ENCODE measurements around the gene LHFPL2. TPM values are rescaled to one million over a fixed set of nuclear protein-coding genes. Genes with fewer than 3 reads are reported as not detected.
A peak's percentile ranks its signal among the peaks of the same experiment; 100 is the strongest.

Gene LHFPL2
- polyA plus RNA-seq, 3 donors = 3.7 to 11.6 (median 7.3) TPM

DNA sequence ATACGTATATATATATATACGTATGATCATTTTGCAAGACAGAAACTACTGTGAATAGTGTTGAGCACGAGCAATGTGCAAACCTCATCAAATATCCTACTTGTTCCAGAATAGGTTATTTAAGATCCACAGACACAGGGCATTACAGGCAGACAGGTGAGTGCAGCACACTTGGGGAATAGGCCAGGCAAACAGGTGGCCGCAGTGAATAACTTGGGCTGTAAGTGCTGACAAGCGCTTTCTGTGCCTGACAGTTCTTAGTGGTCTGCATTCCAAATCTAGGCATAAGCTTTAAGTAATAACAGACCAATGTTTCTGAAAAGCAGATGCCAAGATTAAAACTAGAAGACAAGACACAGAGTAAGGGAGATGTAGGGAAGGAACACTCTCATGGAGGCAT, 77.9 kb downstream of the LHFPL2 start:
- intact Hi-C loops (cut with micrococcal nuclease) = no loop called here

GRCh38 chr5:78569441-78569840, 79.1 kb downstream of the LHFPL2 start:
- no peak for TF ChIP-seq CTCF (IDR thresholded peaks at IDR 0.05)
- no peak overlapping the region for H3K27ac Mint-ChIP-seq
- intact Hi-C loops (cut with micrococcal nuclease) = no loop called here

More for the DNA sequence above, 77.9 kb downstream of the LHFPL2 start:
- Histone ChIP-seq H3K27me3 (ENCODE audit: control insufficient read depth in 2 of 2, insufficient read depth in 2 of 2, low read length in 2 of 2) (no peaks in the 10 kb centered on the region), H3K4me2 (replicated peaks; ENCODE audit: extremely low read depth, low read length, poor library complexity, severe bottlenecking) (no peak overlapping the region), H3K9ac (ENCODE audit: insufficient read depth, low read length, poor library complexity, severe bottlenecking) (no peak overlapping the region), H2AFZ (ENCODE audit: insufficient read depth, low read depth, low read length, poor library complexity, severe bottlenecking) (no peak overlapping the region), H3K4me3 (replicated peaks in 1 of 3; ENCODE audit: low read depth in 2 of 3, low read length in 3 of 3) (no peak overlapping the region), H3K79me2 (ENCODE audit: insufficient read depth, low read length) (no peaks in the 10 kb centered on the region), H4K20me1 (ENCODE audit: insufficient read depth, low read length) (no peaks in the 10 kb centered on the region), H3K36me3 (replicated peaks in 1 of 2; ENCODE audit: control insufficient read depth in 1 of 2, insufficient read depth in 2 of 2, low read length in 2 of 2) (no peaks in the 10 kb centered on the region), H3K9me3 (replicated peaks in 1 of 2; ENCODE audit: control insufficient read depth in 1 of 2, insufficient read depth in 1 of 2, low read length in 2 of 2) (no peaks in the 10 kb centered on the region), H3K4me1 (ENCODE audit: control insufficient read depth in 1 of 2, insufficient read depth in 2 of 2, low read length in 2 of 2) (peaks cover 18 to 20% of the 10 kb centered on the region in 2 donors), H3K27ac (ENCODE audit: low read depth in 1 of 2, low read length in 2 of 2) (no peak overlapping the region)
- TF ChIP-seq CTCF (IDR thresholded peaks at IDR 0.05) = no peak
- peaks cover 0 to 2% (median 0%) of the 10 kb centered on the region in 3 donors for H3K27me3 Mint-ChIP-seq (ENCODE audit: low read depth in 3 of 3)
- DNase-seq = no peak
- 100% methylated on average over 3 of the region's 5 CpGs for WGBS (ENCODE audit: insufficient coverage)
- no peak overlapping the region for H3K27ac Mint-ChIP-seq
- H3K4me3 Mint-ChIP-seq = no peak overlapping the region
- no peaks in the 10 kb centered on the region for H3K36me3 Mint-ChIP-seq
- peaks cover 40% of the 10 kb centered on the region for H3K4me1 Mint-ChIP-seq
- H3K9me3 Mint-ChIP-seq = peaks cover 0 to 1% (median 0%) of the 10 kb centered on the region in 7 donors

More at GRCh38 chr5:78569441-78569840, 79.1 kb downstream of the LHFPL2 start:
- Histone ChIP-seq H3K27me3 (ENCODE audit: control insufficient read depth in 2 of 2, insufficient read depth in 2 of 2, low read length in 2 of 2) (no peaks in the 10 kb centered on the region), H4K20me1 (ENCODE audit: insufficient read depth, low read length) (no peaks in the 10 kb centered on the region), H3K9me3 (replicated peaks in 1 of 2; ENCODE audit: control insufficient read depth in 1 of 2, insufficient read depth in 1 of 2, low read length in 2 of 2) (no peaks in the 10 kb centered on the region), H3K27ac (ENCODE audit: low read depth in 1 of 2, low read length in 2 of 2) (no peak overlapping the region), H2AFZ (ENCODE audit: insufficient read depth, low read depth, low read length, poor library complexity, severe bottlenecking) (peak overlapping the region; percentile 5), H3K4me3 (replicated peaks in 1 of 3; ENCODE audit: low read depth in 2 of 3, low read length in 3 of 3) (no peak overlapping the region), H3K4me2 (replicated peaks; ENCODE audit: extremely low read depth, low read length, poor library complexity, severe bottlenecking) (no peak overlapping the region), H3K79me2 (ENCODE audit: insufficient read depth, low read length) (no peaks in the 10 kb centered on the region), H3K9ac (ENCODE audit: insufficient read depth, low read length, poor library complexity, severe bottlenecking) (no peak overlapping the region), H3K36me3 (replicated peaks in 1 of 2; ENCODE audit: control insufficient read depth in 1 of 2, insufficient read depth in 2 of 2, low read length in 2 of 2) (no peaks in the 10 kb centered on the region), H3K4me1 (ENCODE audit: control insufficient read depth in 1 of 2, insufficient read depth in 2 of 2, low read length in 2 of 2) (peaks cover 16 to 20% of the 10 kb centered on the region in 2 donors)
- WGBS (ENCODE audit: insufficient coverage) = 76% methylated on average over 7 of the region's 10 CpGs
- H3K9me3 Mint-ChIP-seq = peaks cover 0 to 2% (median 0%) of the 10 kb centered on the region in 7 donors
- peaks cover 36% of the 10 kb centered on the region for H3K4me1 Mint-ChIP-seq
- H3K4me3 Mint-ChIP-seq = no peak overlapping the region
- peaks cover 0 to 2% (median 0%) of the 10 kb centered on the region in 3 donors for H3K27me3 Mint-ChIP-seq (ENCODE audit: low read depth in 3 of 3)
- no peak for DNase-seq
- no peaks in the 10 kb centered on the region for H3K36me3 Mint-ChIP-seq

All from CD14-positive monocyte (primary cell).